HAP-1 (cell line): ENCODE results near the gene ZNF670.

Experiments used
- DNase-seq, 2 experiments: peaks; one replicate each; pipeline ENCODE4 v3.0.0-alpha.2; 2016 to 2020; ENCODE audit warnings: low spot score in 2 of 2
- H3K27me3 ChIP-seq: fragments of 250-450 bp; sonication (Bioruptor Pico); 2 replicates; pipeline ENCODE4 v1.5.1; 2020; ENCODE audit warnings: low read depth, mild to moderate bottlenecking, moderate library complexity
- H3K36me3 ChIP-seq: fragments of 250-450 bp; sonication (Bioruptor Pico); replicated peaks from 2 replicates; pipeline ENCODE4 v1.5.1; 2020; ENCODE audit warnings: mild to moderate bottlenecking
- H3K4me1 ChIP-seq: fragments of 250-450 bp; sonication (Bioruptor Pico); 2 replicates; pipeline ENCODE4 v1.5.1; 2020; ENCODE audit warnings: mild to moderate bottlenecking
- H3K4me3 ChIP-seq: fragments of 250-450 bp; sonication (Bioruptor Pico); 2 replicates; pipeline ENCODE4 v1.5.1; 2020; ENCODE audit warnings: mild to moderate bottlenecking, moderate library complexity
- H3K9me3 ChIP-seq: fragments of 250-450 bp; sonication (Bioruptor Pico); 2 replicates; pipeline ENCODE4 v1.5.1; 2020; ENCODE audit warnings: mild to moderate bottlenecking, moderate library complexity
- in situ Hi-C: fragments of 300-500 bp; cut with MboI; formaldehyde crosslinking; loops from 3 replicates; pipeline ENCODE4 v1.14.3; 2020; ENCODE audit warnings: low sequenced_read_pairs, inconsistent platforms, mixed read lengths

The ZNF670 gene

GRCh38 chr1:247112479-247112781, 33.8 kb upstream of the ZNF670 start:
- 0 out of 2 replicates have a peak, but pooled peaks cover 2% of the 10 kb centered on the region for H3K9me3 ChIP-seq
- H3K4me1 ChIP-seq: no peaks in the 10 kb centered on the region
- H3K4me3 ChIP-seq: no peak overlapping the region
- H3K36me3 ChIP-seq: no peaks in the 10 kb centered on the region
- no peak for DNase-seq
- in situ Hi-C loops: no loop called here
- H3K27me3 ChIP-seq: no peaks in the 10 kb centered on the region

- no peaks in the 10 kb centered on the region for H3K4me1 ChIP-seq
- no peak for DNase-seq
- in situ Hi-C loops: no loop called here
- 0 out of 2 replicates have a peak, but pooled peaks cover 2% of the 10 kb centered on the region for H3K9me3 ChIP-seq
- H3K4me3 ChIP-seq: no peak overlapping the region
- no peaks in the 10 kb centered on the region for H3K36me3 ChIP-seq
- H3K27me3 ChIP-seq: no peaks in the 10 kb centered on the region
Measured at GRCh38 chr1:247111700-247112478, 33.3 kb upstream of the ZNF670 start.

DNA sequence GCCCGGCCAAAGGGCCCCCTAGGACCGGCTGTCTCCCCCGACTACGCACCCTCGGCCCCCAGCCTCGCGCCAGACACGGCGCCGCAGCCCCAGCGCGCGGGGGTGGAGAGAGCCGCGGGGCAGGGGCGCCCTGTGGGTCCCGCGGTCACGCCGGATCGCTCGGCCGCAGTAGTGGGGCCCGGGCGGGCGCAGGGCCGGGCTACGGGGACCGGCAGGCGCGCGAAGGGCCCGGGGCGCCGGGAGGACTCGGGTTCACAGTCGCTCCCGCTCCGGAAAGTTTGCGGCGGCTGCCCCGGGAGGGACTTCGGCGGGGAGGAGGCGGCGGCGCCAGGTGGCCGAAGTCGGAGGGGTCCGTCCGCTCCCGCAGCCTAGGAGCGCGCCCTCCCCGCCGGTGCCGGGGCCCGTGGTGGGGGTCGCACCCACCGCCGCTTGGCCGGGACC, 32.7 kb upstream of the ZNF670 start:
- Histone ChIP-seq H3K27me3 (no peaks in the 10 kb centered on the region), H3K36me3 (no peaks in the 10 kb centered on the region), H3K4me3 (no peak overlapping the region), H3K9me3 (0 out of 2 replicates have a peak, but pooled peaks cover 2% of the 10 kb centered on the region), H3K4me1 (no peaks in the 10 kb centered on the region)
- no peak for DNase-seq
- in situ Hi-C loops: no loop called here

GRCh38 chr1:247110627-247111258, 32.1 kb upstream of the ZNF670 start:
- H3K9me3 ChIP-seq: 0 out of 2 replicates have a peak, but pooled peaks cover 2% of the 10 kb centered on the region
- in situ Hi-C loops: no loop called here
- H3K4me3 ChIP-seq: no peak overlapping the region
- DNase-seq: no peak
- no peaks in the 10 kb centered on the region for H3K27me3 ChIP-seq
- H3K36me3 ChIP-seq: no peaks in the 10 kb centered on the region
- H3K4me1 ChIP-seq: no peaks in the 10 kb centered on the region

DNA sequence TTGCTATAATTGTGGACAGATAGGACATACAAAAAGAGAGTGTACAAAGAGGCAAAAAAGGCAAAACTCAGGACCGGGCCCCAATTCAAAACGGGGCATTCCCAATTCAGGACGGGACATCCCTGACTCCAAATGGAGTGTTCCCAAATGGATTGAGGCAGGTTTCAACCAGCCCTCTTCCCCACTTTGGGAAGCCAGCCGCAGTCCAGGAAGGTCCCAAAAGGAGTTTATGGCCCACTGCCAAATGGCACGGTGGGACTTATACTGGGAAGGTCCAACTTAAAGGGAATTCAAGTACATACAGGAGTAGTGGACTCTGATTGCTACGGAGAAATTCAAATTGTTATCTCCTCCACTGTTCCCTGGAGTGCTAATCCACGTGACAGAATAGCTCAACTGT, 29.1 kb upstream of the ZNF670 start:
- Histone ChIP-seq H3K36me3 (no peaks in the 10 kb centered on the region), H3K4me3 (no peak overlapping the region), H3K4me1 (peaks cover 4% of the 10 kb centered on the region; the same call in 1 of the 2 replicates), H3K9me3 (peaks cover 12% of the 10 kb centered on the region), H3K27me3 (no peaks in the 10 kb centered on the region)
- in situ Hi-C loops: no loop called here
- no peak for DNase-seq

- Histone ChIP-seq H3K27me3 (no peaks in the 10 kb centered on the region), H3K9me3 (peaks cover 21% of the 10 kb centered on the region), H3K36me3 (peaks cover 14% of the 10 kb centered on the region), H3K4me3 (no peak overlapping the region), H3K4me1 (peaks cover 4% of the 10 kb centered on the region; the same call in 1 of the 2 replicates)
- in situ Hi-C loops: no loop called here
- no peak for DNase-seq
Measured at GRCh38 chr1:247105966-247106365, 27.4 kb upstream of the ZNF670 start.

DNA sequence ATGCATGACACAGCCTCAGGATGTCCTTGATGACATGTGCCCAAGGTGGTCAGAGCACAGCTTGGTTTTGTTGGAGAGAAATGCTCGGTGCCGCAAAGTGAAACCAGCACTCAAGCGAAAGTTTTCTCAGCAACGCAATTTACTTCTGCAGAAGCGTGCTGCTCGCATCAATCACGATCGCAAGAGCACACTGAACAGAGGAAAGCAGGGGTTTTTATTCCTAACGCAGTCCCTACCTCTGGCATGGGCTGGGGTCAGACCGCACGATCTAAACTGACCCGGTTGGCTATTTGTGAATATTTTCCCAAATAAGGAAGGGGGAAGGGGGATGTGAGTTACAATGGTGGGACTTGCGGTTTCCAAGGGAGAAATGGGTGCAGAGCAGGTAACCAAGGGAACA, 26.4 kb upstream of the ZNF670 start:
- in situ Hi-C loops: no loop called here
- Histone ChIP-seq H3K4me1 (peaks cover 4% of the 10 kb centered on the region; the same call in 1 of the 2 replicates), H3K9me3 (peaks cover 29% of the 10 kb centered on the region), H3K4me3 (no peak overlapping the region), H3K27me3 (no peaks in the 10 kb centered on the region), H3K36me3 (peaks cover 24% of the 10 kb centered on the region)
- DNase-seq: no peak

GRCh38 chr1:247103859-247104591, 25.4 kb upstream of the ZNF670 start, which contains the start of gene ZNF669:
Gene ZNF669, minus strand, starts transcription at chr1:247104356. Its CDS starts 157 bp downstream, at chr1:247104199.
- peaks cover 4% of the 10 kb centered on the region; the same call in 1 of the 2 replicates for H3K4me1 ChIP-seq
- peak; percentile 90 to 97 for DNase-seq
- H3K9me3 ChIP-seq: peaks cover 29% of the 10 kb centered on the region
- H3K36me3 ChIP-seq: peaks cover 30% of the 10 kb centered on the region
- H3K27me3 ChIP-seq: no peaks in the 10 kb centered on the region
- in situ Hi-C loops: no loop called here
- H3K4me3 ChIP-seq: peak within 1 kb of the TSS; percentile 79

GRCh38 chr1:247102381-247102780, 23.8 kb upstream of the ZNF670 start:
- H3K9me3 ChIP-seq: peaks cover 29% of the 10 kb centered on the region
- peaks cover 4% of the 10 kb centered on the region; the same call in 1 of the 2 replicates for H3K4me1 ChIP-seq
- no peaks in the 10 kb centered on the region for H3K27me3 ChIP-seq
- in situ Hi-C loops: no loop called here
- no peak overlapping the region for H3K4me3 ChIP-seq
- peaks cover 41% of the 10 kb centered on the region for H3K36me3 ChIP-seq
- no peak for DNase-seq

- Histone ChIP-seq H3K9me3 (peaks cover 29% of the 10 kb centered on the region), H3K4me3 (no peak overlapping the region), H3K4me1 (peaks cover 4% of the 10 kb centered on the region; the same call in 1 of the 2 replicates), H3K36me3 (peaks cover 42% of the 10 kb centered on the region), H3K27me3 (no peaks in the 10 kb centered on the region)
- DNase-seq: no peak
- in situ Hi-C loops: no loop called here
Measured at GRCh38 chr1:247100676-247101279, 22.2 kb upstream of the ZNF670 start.

GRCh38 chr1:247096958-247097357, 18.3 kb upstream of the ZNF670 start:
- Histone ChIP-seq H3K4me1 (no peaks in the 10 kb centered on the region), H3K9me3 (peaks cover 19% of the 10 kb centered on the region), H3K4me3 (no peak overlapping the region), H3K27me3 (no peaks in the 10 kb centered on the region), H3K36me3 (peaks cover 38% of the 10 kb centered on the region)
- in situ Hi-C loops: no loop called here
- no peak for DNase-seq

DNA sequence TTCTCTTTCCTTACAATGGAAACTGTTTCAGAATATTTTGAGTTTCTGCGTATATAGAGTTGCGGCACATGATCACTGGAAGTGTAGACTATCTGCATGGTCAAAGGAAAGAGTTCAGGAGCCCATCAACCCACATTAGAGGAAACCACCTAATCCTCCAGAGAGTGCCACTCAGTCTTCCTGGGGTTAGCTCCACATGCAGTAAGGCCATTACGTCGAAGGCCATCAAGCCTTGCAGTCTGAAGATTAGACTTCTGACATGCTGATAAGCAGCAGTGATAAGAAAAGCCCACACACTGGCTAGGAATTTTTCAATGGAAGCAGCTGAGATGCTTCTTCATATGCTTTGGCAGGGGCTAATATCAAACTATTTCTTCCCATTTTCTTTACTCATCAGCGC, 17.9 kb upstream of the ZNF670 start:
- no peak for DNase-seq
- Histone ChIP-seq H3K4me3 (no peak overlapping the region), H3K4me1 (no peaks in the 10 kb centered on the region), H3K36me3 (peaks cover 33% of the 10 kb centered on the region), H3K27me3 (no peaks in the 10 kb centered on the region), H3K9me3 (peaks cover 16% of the 10 kb centered on the region)
- in situ Hi-C loops: no loop called here

- in situ Hi-C loops: no loop called here
- Histone ChIP-seq H3K36me3 (peaks cover 29% of the 10 kb centered on the region), H3K4me1 (no peaks in the 10 kb centered on the region), H3K27me3 (no peaks in the 10 kb centered on the region), H3K4me3 (no peak overlapping the region), H3K9me3 (peaks cover 12% of the 10 kb centered on the region)
- DNase-seq: no peak
Measured at GRCh38 chr1:247096112-247096511, 17.5 kb upstream of the ZNF670 start.
